ENCODE measurements around the gene ADD1. TPM values are rescaled to one million over a fixed set of nuclear protein-coding genes. Genes with fewer than 3 reads are reported as not detected.

The ADD1 gene
- total RNA-seq, 1 donor from 2014 or later = 274 TPM

DNA sequence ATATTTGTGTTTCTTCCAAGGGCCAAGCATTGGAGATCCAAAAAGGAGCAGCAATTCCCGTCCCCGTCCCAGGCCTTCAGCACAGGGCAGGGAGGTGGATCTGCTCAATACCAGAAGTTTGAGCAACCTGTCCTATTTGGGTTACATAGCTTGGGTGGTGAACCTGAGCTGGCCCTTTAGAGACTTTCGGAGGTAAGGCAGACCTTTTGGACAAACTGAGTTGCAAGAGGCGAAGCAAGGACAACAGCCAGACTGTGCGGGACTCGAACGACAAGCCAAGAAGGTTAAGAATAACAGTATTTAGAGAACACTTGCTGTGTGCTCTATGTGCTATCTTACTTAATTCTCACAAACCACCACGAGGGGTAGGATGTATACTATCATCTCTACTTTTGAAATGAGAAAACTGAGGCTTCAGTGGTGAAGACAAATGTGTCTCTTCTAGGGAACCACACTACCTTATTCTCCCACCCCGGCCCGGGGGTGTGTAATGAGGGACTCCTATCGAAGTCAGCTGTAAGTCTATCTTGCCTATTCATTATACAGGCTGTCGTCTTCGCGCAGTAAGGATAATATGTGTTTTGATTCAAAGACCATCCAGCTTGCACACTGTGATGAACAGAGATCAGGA is 118.3 kb downstream of the ADD1 start:
- no peaks in the 10 kb centered on the region for H3K9me3 Mint-ChIP-seq (ENCODE audit: unreplicated experiment)
- peaks cover 36% of the 10 kb centered on the region for H3K4me1 Mint-ChIP-seq (ENCODE audit: unreplicated experiment)
- peak overlapping the region; percentile 92 for H3K27ac Mint-ChIP-seq (ENCODE audit: unreplicated experiment)
- no peak for DNase-seq (ENCODE audit: extremely low spot score, unreplicated experiment)
- no peaks in the 10 kb centered on the region for H3K27me3 Mint-ChIP-seq (ENCODE audit: unreplicated experiment)
- H3K4me3 Mint-ChIP-seq (ENCODE audit: unreplicated experiment) = peak overlapping the region; percentile 91
- peaks cover 11% of the 10 kb centered on the region for H3K36me3 Mint-ChIP-seq (ENCODE audit: unreplicated experiment)
- no peak for TF ChIP-seq CTCF (IDR thresholded peaks at IDR 0.05)

DNA sequence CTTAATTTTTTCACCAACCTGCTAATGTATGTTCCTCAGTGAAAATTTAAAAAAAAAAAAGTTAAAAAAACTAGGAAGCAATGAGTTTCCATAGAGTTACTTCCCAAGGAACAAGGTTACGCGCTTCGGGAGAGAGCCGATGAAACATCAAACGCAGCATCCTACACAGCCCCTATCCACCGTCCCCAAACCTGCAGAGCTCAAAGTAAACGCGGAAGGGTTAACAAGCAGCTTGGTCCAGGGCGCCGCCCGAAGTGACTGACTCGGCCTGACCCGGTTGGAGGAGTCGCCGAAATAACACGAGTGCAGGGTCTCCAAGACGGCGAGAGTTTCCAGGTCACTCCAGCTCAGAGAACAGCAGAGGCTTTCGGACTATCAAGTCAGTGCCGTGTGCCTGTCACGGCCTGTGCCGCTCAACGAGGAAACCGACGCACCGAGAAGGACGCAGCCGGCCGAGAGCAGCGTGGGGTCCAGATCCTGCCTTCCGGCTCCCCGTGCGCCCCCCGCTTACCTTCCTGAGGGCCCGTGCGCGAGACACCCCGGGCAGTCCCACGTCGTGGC is 119.0 kb downstream of the ADD1 start:
- Mint-ChIP-seq H3K4me3 (ENCODE audit: unreplicated experiment) (peak overlapping the region; percentile 91), H3K36me3 (ENCODE audit: unreplicated experiment) (peaks cover 7% of the 10 kb centered on the region), H3K27me3 (ENCODE audit: unreplicated experiment) (no peaks in the 10 kb centered on the region), H3K27ac (ENCODE audit: unreplicated experiment) (peak overlapping the region; percentile 92), H3K4me1 (ENCODE audit: unreplicated experiment) (peaks cover 36% of the 10 kb centered on the region), H3K9me3 (ENCODE audit: unreplicated experiment) (no peaks in the 10 kb centered on the region)
- no peak for TF ChIP-seq CTCF (IDR thresholded peaks at IDR 0.05)
- no peak for DNase-seq (ENCODE audit: extremely low spot score, unreplicated experiment)

DNA sequence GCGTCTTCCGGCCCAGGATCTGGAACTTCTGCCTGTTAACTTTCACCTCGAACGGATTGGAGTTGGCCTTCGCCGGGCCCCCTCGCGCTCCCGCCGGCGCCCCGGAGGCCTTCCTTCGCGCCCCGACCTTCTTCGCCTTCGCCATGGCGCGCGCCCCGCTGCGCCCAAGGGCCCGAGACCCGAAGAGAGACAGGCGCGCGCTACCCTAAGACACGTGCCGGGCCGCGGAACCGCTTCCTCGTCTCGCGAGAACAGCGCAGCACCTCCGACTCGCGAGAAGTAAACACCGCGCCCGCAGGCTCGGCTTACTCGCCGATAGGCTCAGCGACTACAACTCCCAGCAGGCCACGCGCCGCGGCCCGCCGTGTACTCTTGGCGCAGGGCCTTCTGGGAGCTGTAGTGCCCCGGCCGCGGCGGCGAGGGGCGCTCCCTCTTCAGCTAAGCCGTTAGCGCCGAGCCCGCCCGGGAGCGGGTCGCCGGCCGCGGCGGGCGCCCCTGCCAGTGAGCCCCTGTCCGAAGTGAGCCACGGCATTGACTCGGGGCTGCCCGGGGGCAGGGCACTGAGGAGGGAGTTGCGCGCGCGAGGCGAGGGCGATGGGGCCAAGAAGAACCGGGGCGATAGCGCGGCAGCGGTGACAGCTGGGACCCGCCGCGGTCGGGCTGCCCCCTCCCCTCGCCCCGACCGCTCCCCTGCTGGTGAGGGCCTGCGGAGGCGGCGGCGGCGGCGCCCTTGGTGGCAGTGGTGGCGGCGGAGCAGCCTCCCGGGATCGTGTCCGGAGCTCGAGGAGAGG is 119.7 kb downstream of the ADD1 start, which contains the start of the genes GRK4 and NOP14:
GRK4 (plus strand) TSS at position 397 of the 791 bp plus-strand sequence. CDS start 500 bp downstream, outside the sequence.
NOP14 (minus strand) TSS at position 232 of the 791 bp plus-strand sequence; CDS start at position 145, 87 bp downstream.
- H3K9me3 Mint-ChIP-seq (ENCODE audit: unreplicated experiment) = no peaks in the 10 kb centered on the region
- H3K4me3 Mint-ChIP-seq (ENCODE audit: unreplicated experiment) = peak within 1 kb of the TSS; percentile 91
- peaks cover 31% of the 10 kb centered on the region for H3K4me1 Mint-ChIP-seq (ENCODE audit: unreplicated experiment)
- peak within 1 kb of the TSS; percentile 92 for H3K27ac Mint-ChIP-seq (ENCODE audit: unreplicated experiment)
- DNase-seq (ENCODE audit: extremely low spot score, unreplicated experiment) = peak; percentile 99
- no peaks in the 10 kb centered on the region for H3K27me3 Mint-ChIP-seq (ENCODE audit: unreplicated experiment)
- peak; percentile 44 for TF ChIP-seq CTCF (IDR thresholded peaks at IDR 0.05)
- peaks cover 5% of the 10 kb centered on the region for H3K36me3 Mint-ChIP-seq (ENCODE audit: unreplicated experiment)

GRCh38 chr4:2963966-2964471 is 120.4 kb downstream of the ADD1 start:
- peaks cover 24% of the 10 kb centered on the region for H3K4me1 Mint-ChIP-seq (ENCODE audit: unreplicated experiment)
- H3K4me3 Mint-ChIP-seq (ENCODE audit: unreplicated experiment) = peak overlapping the region; percentile 91
- no peak for DNase-seq (ENCODE audit: extremely low spot score, unreplicated experiment)
- no peaks in the 10 kb centered on the region for H3K27me3 Mint-ChIP-seq (ENCODE audit: unreplicated experiment)
- H3K36me3 Mint-ChIP-seq (ENCODE audit: unreplicated experiment) = peaks cover 2% of the 10 kb centered on the region
- no peaks in the 10 kb centered on the region for H3K9me3 Mint-ChIP-seq (ENCODE audit: unreplicated experiment)
- peak overlapping the region; percentile 32 for H3K27ac Mint-ChIP-seq (ENCODE audit: unreplicated experiment)
- TF ChIP-seq CTCF (IDR thresholded peaks at IDR 0.05) = no peak

Measured in osteocyte (in vitro differentiated cells).